KG1 (cell line): ENCODE results near the gene EHMT1.
"Not testable (repeated sequence)": the region's sequence is repeated elsewhere in the genome, so short reads cannot be mapped to it uniquely, and the experiment has no call there.

Source experiments
- DNase-seq: peaks from one replicate; lab custom pipeline; 2025; lab: John Stamatoyannopoulos, UW

Gene EHMT1

GRCh38 chr9:137615387-137615871 is 3.4 kb upstream of the EHMT1 start:
- DNase-seq = no peak

GRCh38 chr9:137619240-137620047 is 639 bp downstream of the EHMT1 start:
- no peak for DNase-seq

GRCh38 chr9:137620048-137620405 is 1.2 kb downstream of the EHMT1 start:
- no peak for DNase-seq

- DNase-seq = no peak
These were observed 1.8 kb downstream of the EHMT1 start for GRCh38 chr9:137620581-137620980.

DNA sequence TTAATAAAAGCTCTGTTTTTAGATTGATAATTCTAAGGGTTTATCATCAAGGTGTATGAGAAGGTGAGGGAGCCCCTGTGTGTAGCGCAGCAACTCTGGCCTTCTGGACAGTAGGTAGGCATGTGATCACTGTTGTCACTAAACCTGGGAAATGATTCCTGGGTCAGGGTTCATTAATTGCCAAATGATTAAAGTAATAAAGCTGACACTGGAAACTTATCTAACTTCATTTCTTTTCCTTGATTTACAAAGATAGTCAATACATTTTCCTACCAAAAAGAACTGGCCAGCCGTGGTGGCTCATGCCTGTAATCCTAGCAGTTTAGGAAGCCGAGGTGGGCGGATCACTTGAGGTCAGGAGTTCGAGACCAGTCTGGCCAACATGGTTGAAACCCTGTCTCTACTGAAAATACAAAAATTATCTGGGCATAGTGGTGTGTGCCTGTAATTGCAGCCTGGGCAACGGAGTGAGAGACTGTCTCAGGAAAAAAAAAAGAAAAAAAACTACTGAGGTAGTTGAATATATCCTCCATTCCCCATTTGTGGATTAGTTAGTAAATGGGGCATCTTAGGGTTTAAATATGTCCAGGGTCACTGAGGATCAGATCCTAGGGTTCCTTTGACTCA is 2.4 kb downstream of the EHMT1 start:
- no peak for DNase-seq

DNA sequence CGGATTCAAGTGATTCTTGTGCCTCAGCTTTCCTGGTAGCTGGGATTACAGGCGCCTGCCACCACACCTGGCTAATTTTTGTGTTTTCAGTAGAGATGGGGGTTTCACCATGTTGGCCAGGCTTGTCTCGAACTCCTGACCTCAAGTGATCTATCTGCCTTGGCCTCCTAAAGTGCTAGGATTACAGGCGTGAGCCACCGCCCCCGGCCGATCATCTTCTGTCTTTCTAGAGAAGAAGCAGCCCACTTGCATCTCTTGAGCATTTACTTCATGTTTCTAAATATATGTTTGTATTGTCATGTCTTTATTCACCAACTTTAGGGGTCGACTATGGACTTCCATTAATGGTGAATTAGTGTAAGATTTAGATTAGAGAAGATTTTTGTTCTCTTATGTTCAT is 3.4 kb downstream of the EHMT1 start:
- DNase-seq = not testable (repeated sequence)

GRCh38 chr9:137626464-137626863 is 7.7 kb downstream of the EHMT1 start:
- DNase-seq = no peak

GRCh38 chr9:137627406-137627805 is 8.6 kb downstream of the EHMT1 start:
- not testable (repeated sequence) for DNase-seq

- DNase-seq = no peak
These were observed 11.3 kb downstream of the EHMT1 start for GRCh38 chr9:137630126-137630525.

GRCh38 chr9:137630679-137631078 is 11.9 kb downstream of the EHMT1 start:
- DNase-seq = no peak

DNA sequence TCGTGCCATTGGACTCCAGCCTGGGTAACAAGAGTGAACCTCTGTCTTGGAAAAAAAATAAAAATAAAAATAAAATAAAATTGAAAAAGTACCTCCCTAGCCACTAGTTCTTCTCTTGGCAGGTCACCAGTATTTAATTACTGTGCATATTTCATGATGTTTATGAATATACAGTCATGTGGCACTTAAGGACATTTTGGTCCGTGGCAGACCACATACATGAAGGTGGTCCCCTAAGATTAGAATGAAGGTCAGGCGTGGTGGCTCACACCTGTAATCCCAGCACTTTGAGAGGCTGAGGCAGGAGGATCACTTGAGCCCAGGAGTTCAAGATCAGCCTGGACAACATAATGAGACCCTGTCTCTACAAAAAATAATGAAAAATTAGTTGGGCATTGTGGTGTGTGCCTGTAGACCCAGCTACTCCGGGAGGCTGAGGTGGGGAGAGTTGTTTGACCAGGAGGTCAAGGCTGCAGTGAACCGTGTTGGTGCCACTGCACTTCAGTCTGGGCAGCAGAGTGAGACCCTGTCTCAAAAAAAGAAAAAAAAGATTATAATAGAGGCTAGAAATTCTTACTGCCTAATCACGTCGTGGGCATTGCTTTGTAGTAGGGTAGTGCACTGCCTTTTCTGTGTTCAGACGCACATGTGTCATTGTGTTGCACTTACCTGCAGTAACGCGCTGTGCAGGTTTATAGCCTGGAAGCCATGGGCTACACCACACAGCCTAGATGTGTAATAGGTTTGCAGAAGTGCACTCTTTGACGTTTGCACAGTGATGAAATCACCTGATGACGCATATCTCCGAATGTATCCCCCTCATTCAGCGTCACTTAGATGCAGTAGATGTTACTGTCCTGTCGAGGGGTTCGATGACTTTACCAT is 12.8 kb downstream of the EHMT1 start:
- DNase-seq = no peak

DNA sequence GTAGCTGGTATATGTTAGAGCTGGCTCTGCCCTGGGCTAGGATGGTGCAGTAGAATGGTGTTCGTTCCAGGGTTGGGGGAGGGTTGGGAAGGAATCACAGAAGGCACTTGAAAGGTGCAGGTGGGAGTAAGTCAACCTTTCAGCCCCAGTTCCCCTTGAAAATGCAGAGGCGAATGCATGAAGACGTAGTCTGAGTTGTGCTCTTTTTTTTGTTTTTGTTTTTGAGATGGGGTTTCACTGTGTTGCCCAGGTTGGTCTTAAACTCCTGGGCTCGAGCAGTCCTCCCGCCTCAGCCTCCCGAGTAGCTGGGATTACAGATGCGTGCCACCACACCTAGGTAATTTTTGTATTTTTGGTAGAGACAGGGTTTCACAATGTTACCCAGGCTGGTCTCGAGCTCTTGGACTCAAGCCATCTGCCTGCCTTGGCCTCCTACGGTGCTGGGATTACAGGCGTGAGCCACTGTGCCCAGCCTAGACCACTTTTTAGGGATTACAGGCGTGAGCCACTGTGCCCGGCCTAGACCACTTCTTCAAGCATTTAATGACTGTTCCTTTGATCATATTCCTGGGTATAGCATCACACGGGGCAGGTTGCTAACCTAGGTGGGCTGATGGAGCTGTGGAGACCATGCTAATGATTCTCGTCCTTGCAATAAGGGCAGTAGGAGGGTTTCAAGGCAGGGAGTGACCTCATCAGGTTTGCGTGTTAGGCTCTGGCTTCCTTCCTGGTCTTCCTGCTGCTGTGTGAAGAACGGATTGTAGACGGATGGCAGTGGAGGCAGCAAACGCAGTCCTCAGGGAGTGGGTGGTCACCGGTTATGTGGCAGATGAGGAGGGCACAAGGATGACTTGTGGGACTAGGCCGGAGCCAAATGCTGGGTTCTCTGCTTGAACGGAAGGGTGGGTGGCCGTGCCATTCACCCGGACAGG is 13.7 kb downstream of the EHMT1 start:
- no peak for DNase-seq

DNA sequence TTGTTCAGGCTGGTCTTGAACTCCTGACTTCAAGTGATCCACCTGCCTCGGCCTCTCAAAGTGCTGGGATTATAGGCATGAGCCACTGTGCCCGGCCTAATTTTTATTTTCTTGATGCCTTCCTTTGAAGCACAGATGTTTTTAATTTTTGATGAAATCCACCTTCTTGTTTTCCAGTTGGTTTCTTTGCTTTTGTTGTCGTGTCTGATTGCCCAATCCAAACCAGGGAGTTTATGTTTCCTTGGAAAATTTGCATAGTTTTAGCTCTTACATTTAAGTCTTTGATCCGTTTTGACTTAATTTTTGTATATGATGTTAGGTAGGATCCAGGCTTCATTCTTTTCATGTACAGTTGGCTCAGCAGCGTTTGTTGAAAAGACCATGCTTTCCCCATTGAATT is 15.2 kb downstream of the EHMT1 start:
- DNase-seq = no peak

DNA sequence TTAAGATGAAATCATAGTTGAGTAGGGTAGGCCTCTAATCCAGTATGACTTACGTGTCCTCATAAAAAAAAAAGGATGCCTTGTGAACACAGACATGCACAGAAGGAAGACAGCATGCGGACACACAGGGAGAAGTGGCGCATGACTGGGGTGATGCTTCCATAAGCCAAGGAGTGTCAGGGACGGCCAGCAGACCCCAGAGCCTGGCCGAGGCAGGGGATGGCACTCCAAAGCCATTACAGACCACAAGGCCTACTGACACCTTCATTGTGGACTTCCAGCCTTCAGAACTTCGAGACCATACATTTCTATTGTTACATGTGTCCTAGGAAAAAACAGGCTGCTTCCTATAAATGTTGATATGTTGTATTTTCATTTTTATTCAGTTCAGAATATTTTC is 19.9 kb downstream of the EHMT1 start:
- no peak for DNase-seq

DNA sequence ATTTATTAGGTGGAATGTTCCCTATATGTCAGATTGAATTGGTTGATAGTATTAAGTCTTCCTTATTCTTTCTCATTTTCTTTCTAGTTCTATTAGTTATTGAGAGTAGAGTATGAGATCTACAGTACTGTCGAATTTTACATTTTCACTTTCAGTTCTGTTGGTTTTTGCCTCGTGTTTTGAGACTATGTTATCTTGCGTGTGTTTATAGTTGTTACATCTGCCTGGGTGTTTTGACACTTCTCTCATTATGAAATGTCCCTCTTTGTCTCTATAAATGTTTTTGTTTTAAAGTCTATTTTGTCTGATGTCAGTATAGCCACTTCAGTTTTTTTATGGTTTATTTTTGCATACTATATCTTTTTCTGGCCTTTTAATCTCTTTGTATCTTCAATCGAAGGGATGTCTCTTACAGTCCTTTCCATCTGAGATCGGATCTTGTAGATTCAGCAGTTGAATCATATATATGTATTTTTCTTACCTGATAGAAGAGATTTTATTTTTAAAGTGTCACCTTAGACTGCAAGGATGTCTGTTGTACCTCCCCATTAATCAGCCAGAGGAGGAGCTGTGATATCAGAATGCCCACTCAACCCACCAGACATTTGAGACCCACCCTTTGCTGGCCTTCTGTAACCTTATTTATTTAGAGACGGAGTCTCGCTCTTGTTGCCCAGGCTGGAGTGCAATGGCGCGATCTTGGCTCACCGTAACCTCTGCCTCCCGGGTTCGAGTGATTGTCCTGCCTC is 20.7 kb downstream of the EHMT1 start:
- DNase-seq = no peak

DNA sequence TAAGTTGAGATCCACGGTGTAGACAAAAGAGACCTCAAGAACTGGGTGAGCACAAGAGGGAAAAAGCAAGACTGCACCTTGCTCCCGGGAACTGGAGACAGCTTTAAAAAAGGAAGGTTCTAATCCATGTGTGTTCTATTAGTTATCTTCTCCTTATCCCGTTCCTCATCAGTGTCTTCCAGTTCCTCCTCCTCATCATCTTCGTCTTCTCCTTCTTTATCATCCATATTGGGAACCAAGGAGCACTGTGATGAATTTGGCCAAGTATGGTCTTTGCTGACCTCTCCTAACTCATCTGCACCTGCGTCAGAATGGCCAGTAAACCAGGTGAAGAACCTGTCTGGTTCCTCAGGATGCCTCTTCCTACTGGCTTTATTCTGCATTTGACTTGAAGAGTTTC is 22.1 kb downstream of the EHMT1 start:
- DNase-seq = no peak

DNA sequence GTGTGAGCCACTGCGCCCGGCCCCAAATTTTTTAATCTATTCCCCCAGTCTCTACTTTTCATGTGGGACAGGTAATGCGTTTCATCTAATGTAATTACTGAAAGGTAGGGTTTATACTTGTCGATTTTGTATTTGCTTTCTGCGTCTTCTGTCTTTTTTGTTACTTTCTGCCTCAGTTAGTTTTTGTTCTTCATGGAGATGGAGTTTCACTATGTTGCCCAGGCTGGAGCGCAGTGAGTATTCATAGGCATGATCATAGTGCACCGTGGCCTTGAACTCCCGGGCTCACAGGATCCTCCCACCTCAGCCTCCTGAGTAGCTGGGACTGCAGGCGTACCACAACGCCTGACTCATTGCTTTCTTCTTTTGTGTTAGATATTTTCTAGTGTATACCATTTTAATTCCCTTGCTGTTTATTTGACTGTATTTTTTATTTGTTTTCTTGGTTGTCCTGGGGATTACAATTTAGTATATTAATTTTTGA is 23.4 kb downstream of the EHMT1 start:
- DNase-seq = no peak

DNA sequence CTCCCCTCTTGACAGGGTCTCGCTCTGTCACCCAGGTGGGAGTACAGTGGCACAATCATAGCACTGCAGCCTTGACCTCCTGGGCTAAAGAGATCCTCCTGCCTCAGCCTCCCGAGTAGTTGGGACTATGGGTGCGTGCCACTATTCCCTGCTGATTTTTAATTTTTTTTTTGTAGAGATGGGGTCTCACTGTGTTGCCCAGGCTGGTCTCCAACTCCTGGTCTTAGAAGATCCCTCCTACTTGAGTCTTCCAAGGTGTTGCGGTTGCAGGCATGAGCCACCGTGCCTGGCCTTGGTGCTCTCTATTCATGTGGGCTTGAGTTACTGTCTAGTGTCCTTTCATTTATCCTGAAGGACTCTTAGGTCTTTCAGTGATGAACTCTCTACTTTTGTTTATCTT is 24.1 kb downstream of the EHMT1 start:
- no peak for DNase-seq

DNA sequence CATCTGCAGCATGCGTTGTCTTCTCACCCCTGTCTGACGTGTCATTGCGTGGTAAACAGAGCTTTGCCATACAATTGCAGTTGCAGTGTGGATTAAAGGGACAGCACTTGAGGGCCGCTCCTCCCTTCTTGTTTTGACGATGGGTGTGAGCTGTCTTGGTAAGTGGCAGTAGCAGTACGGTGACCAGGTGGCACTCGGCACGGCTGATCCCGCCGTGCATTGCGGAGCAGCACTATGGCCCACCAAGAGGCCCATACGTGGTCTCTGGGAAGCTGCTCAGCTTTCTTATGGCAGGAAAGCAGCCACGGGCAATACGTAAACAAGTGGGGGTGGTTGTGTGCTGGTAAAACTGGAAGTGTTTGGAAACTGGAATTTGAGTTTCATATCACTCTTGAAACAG is 25.1 kb downstream of the EHMT1 start:
- DNase-seq = no peak

- no peak for DNase-seq
These were observed 26.4 kb downstream of the EHMT1 start for GRCh38 chr9:137645211-137645610.

DNA sequence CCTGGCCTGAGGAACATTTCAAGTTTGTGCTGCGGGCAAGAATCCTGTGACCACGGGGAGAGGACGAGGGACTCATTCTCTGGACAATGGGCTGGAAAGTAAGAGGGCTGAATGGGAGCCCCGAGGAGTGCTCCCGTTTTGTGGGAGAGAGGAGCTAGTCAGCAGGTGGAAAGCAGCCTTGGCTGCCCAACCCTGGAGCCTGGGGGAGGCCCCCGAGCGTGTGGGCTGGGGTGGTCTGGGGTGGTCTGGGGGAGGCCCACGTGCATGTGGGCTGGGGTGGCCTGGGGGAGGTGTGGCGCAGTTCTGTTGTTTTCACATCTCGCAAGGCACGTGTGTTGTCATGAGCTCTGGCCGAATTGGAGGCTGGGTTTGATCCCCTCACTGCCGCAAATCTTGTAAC is 27.5 kb downstream of the EHMT1 start:
- DNase-seq = no peak
